ENCODE data around the gene ZSCAN29.

ZSCAN29 gene

GRCh38 chr15:43352693-43353382 lies 18.0 kb downstream of the ZSCAN29 start:
- in situ Hi-C loops (cut with HindIII; ENCODE audit: low sequenced_read_pairs), result no loop called here

DNA sequence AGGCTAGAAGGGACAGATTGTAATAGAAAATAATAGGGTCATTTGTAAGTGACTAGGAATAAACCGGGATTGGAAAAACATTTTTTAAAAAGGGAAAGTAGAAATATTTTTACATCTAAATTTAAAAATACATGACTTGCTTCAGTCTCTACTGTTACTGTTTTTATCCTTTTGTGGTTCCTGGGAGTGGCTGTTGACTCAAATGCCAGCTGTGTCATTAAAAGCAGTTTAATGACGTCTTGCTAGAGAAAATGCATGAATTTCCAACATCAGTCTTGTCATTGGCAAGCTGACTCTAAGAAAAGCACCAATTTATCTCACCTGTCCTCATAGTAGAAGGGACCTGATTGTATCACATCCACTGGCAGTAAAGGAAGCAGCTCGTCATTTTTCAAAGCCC lies 23.7 kb downstream of the ZSCAN29 start:
- in situ Hi-C loops (cut with HindIII; ENCODE audit: low sequenced_read_pairs), result no loop called here

GRCh38 chr15:43346305-43346704 lies 24.5 kb downstream of the ZSCAN29 start:
- in situ Hi-C loops (cut with HindIII; ENCODE audit: low sequenced_read_pairs), result no loop called here

- in situ Hi-C loops (cut with HindIII; ENCODE audit: low sequenced_read_pairs), result no loop called here
Measured at GRCh38 chr15:43330780-43331087, 40.1 kb downstream of the ZSCAN29 start.

DNA sequence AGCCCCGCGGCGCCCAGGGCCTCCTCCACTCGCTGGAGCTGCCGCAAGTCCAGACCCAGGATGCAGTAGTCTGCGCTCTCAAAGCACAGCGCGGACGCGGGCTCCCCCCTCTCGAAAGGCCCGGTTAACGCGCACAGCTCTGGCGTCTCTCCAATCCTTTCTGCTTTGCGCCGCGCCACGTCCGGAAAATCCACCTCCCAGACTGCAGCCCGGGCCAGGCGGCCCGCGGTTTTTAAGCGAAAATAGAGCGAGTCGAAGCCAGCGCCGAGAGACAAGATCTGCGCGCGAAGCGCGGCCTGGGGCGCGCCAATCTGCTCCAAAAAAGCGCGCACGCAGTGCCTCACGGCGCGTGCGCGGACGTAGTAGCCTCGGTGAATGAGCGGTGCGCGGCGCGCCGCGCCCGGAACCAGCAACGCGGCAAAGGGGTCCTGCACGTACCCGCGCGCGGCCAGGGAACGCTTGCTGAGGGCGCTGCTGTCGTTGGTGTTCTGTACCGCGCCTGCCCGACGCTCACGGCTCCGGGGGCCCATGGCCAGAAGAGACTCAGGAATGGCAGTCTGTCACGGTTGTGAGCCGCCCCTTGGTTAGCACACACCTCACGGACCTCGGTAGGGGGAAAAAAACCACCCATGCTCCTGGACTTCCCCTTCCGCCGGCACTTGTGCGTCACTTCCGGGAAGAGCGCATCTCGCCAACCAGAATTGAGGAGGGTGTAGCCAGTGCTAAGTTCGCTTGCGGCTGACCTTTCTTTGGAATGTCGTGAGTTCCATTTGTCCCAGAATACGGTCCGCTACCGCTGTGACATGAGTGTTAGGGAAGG lies 40.7 kb downstream of the ZSCAN29 start, which contains the start of gene LCMT2:
Gene LCMT2 (minus strand): TSS at position 614 of the 820 bp plus-strand sequence. CDS start 84 bp downstream, at position 530.
- in situ Hi-C loops (cut with HindIII; ENCODE audit: low sequenced_read_pairs), result no loop called here

GRCh38 chr15:43329217-43329959 lies 41.5 kb downstream of the ZSCAN29 start:
- in situ Hi-C loops (cut with HindIII; ENCODE audit: low sequenced_read_pairs), result no loop called here

DNA sequence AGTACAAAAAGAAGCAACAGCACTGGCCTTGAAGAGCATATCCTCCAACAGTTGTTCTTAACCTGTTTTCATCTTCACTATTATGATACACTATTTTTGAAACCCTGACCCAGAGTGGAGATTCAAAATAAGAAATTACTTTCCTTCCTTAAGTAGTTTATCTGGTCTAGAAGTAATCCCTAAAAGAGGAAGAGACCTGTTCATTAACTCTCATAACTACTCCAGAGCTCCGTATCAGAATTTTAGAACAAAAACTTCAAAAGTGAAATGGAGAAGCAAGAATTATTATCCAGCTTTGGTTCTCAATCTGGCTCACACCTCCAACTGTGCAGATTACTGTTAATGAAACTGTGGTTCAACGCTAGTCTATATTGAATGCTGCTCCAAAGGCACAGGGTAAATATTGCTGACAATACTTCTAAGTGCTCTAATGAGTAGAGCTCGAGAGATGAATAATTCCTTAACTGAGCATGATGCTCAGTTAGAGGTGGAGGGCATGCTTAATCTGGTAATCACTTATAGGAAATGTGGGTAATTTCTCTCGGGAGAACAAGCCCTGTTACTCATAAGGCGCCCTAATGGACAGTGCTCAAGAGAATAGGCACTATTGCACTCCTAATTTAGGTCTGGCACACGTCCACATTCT lies 45.7 kb downstream of the ZSCAN29 start:
- in situ Hi-C loops (cut with HindIII; ENCODE audit: low sequenced_read_pairs), result no loop called here

GRCh38 chr15:43318990-43319771 lies 51.7 kb downstream of the ZSCAN29 start:
- in situ Hi-C loops (cut with HindIII; ENCODE audit: low sequenced_read_pairs), result no loop called here

- in situ Hi-C loops (cut with HindIII; ENCODE audit: low sequenced_read_pairs), result no loop called here
Measured at GRCh38 chr15:43317566-43318184, 53.2 kb downstream of the ZSCAN29 start.

DNA sequence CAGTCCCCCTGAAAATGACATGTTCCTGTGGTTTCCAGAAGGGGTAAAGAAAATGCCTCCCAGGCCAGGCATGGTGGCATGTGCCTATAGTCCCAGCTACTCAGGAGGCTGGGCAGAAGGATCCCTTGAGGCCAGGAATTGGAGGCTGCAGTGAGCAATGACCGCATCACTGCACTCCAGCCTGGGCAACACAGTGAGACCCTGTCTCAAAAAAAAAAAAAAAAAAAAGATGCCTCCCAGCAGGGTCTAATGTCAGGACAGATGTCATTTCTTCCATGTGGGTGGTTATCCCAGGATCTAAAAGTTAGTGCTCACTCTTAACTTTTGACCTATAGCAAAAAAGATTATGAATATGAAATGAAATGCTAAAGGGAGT lies 53.9 kb downstream of the ZSCAN29 start:
- in situ Hi-C loops (cut with HindIII; ENCODE audit: low sequenced_read_pairs), result no loop called here

DNA sequence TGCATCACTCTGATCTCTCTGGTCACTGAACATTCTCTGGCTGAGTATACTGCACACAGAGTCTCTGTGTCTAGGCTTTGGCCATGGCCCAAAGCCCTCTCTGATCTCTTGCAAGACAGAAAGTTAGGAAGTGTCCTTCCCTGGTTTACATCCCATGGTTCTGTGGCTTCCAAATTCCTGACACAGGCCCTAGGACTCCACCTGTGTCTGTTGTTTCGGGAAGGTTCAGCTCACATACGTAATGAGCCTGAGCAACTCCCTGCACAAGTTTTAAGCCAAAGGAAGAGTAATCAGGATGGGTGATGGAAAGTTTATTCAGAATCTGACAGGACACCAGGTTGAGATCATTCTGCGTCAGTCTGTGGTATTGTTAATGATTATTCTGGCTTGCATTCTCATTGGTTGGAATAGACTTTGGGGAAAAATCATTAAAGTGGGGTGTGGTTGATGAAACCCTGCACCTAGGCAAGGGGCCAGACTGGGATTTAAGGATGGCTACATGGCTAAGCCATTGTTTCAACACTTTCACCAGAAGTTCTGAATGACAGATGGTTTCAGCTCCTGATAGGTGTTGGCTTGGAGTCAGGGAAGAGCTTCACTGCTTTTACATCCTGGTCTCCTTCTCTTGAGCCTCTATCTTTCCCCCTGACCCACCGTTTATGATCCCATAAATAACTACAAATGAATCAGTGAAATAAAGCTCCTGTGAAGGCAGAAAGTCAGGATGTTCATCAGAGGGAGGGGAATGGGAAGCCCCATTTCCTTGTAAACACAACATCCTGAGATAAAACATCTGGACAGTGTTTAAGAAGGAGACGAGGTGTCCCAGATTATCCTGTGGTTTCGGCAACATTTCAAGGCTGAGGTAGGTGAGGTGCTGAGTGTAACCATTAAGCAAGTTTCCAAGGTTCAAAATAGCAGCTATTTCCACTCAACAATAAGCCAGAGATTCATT lies 54.5 kb downstream of the ZSCAN29 start:
- in situ Hi-C loops (cut with HindIII; ENCODE audit: low sequenced_read_pairs), result no loop called here

DNA sequence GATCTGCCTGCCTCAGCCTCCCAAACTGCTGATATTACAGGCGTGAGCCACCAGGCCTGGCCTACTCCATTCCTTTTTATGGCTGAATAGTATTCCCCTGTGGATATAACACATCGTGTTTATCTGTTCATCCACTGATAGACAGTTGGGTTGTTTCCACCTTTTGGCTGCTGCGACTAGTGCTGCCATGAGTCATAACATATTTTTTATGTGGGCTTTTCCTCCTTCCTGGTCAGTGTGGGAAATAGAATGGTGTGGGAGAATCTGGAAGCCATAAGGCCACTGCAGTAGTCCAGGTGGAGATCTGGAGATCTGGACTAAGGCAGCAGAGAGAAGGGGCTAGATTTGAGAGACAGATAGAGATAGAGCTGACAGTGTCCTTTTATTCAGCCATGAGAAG lies 56.7 kb downstream of the ZSCAN29 start:
- in situ Hi-C loops (cut with HindIII; ENCODE audit: low sequenced_read_pairs), result no loop called here

GRCh38 chr15:43312378-43312777 lies 58.5 kb downstream of the ZSCAN29 start:
- in situ Hi-C loops (cut with HindIII; ENCODE audit: low sequenced_read_pairs), result no loop called here
